ENCODE measurements around the gene PCDH9.

PCDH9 gene

GRCh38 chr13:67048084-67048820 is 181.9 kb downstream of the PCDH9 start:
- Histone ChIP-seq H3K9ac (ENCODE audit: low read length) (no peak overlapping the region), H3K27ac (ENCODE audit: low read depth, low read length) (no peak overlapping the region), H3K9me3 (ENCODE audit: insufficient read depth, low read length) (no peaks in the 10 kb centered on the region), H2AFZ (ENCODE audit: low read depth, low read length, severe bottlenecking) (peak overlapping the region; percentile 63), H3K36me3 (ENCODE audit: low read length) (no peaks in the 10 kb centered on the region), H3K79me2 (ENCODE audit: insufficient read depth, low read length) (no peaks in the 10 kb centered on the region), H3K4me3 (ENCODE audit: insufficient read depth, low read length, poor library complexity, severe bottlenecking) (no peak overlapping the region), H3F3A (ENCODE audit: insufficient read depth) (no peaks in the 10 kb centered on the region), H3K9me2 (replicated peaks; ENCODE audit: insufficient read depth, low read length) (no peaks in the 10 kb centered on the region), H3K4me2 (ENCODE audit: low read depth, low read length, poor library complexity, severe bottlenecking) (no peak overlapping the region), H4K20me1 (ENCODE audit: low read depth, low read length) (no peaks in the 10 kb centered on the region), H3K27me3 (ENCODE audit: low read length) (no peaks in the 10 kb centered on the region)
- TF ChIP-seq EZH2phosphoT487 (conservative IDR thresholded peaks at IDR 0.05; ENCODE audit: low read length) (no peak), CTCF (IDR thresholded peaks at IDR 0.05; ENCODE audit: insufficient read depth, low read length, poor library complexity, severe bottlenecking) (no peak)

GRCh38 chr13:67045357-67045756 is 184.8 kb downstream of the PCDH9 start:
- no peaks in the 10 kb centered on the region for H3K9me3 ChIP-seq (ENCODE audit: insufficient read depth, low read length)
- TF ChIP-seq EZH2phosphoT487 (conservative IDR thresholded peaks at IDR 0.05; ENCODE audit: low read length) = no peak
- no peak for TF ChIP-seq CTCF (IDR thresholded peaks at IDR 0.05; ENCODE audit: insufficient read depth, low read length, poor library complexity, severe bottlenecking)
- H3K9ac ChIP-seq (ENCODE audit: low read length) = no peak overlapping the region
- H3K36me3 ChIP-seq (ENCODE audit: low read length) = no peaks in the 10 kb centered on the region
- no peaks in the 10 kb centered on the region for H3F3A ChIP-seq (ENCODE audit: insufficient read depth)
- no peaks in the 10 kb centered on the region for H3K9me2 ChIP-seq (replicated peaks; ENCODE audit: insufficient read depth, low read length)
- no peaks in the 10 kb centered on the region for H3K27me3 ChIP-seq (ENCODE audit: low read length)
- H3K4me2 ChIP-seq (ENCODE audit: low read depth, low read length, poor library complexity, severe bottlenecking) = no peak overlapping the region
- no peaks in the 10 kb centered on the region for H4K20me1 ChIP-seq (ENCODE audit: low read depth, low read length)
- no peak overlapping the region for H3K4me3 ChIP-seq (ENCODE audit: insufficient read depth, low read length, poor library complexity, severe bottlenecking)
- no peak overlapping the region for H3K27ac ChIP-seq (ENCODE audit: low read depth, low read length)
- H3K79me2 ChIP-seq (ENCODE audit: insufficient read depth, low read length) = no peaks in the 10 kb centered on the region
- H2AFZ ChIP-seq (ENCODE audit: low read depth, low read length, severe bottlenecking) = no peak overlapping the region

- Histone ChIP-seq H2AFZ (ENCODE audit: low read depth, low read length, severe bottlenecking) (no peak overlapping the region), H3K9me2 (replicated peaks; ENCODE audit: insufficient read depth, low read length) (no peaks in the 10 kb centered on the region), H3K4me2 (ENCODE audit: low read depth, low read length, poor library complexity, severe bottlenecking) (no peak overlapping the region), H3K36me3 (ENCODE audit: low read length) (no peaks in the 10 kb centered on the region), H4K20me1 (ENCODE audit: low read depth, low read length) (no peaks in the 10 kb centered on the region), H3K9ac (ENCODE audit: low read length) (no peak overlapping the region), H3K27me3 (ENCODE audit: low read length) (no peaks in the 10 kb centered on the region), H3K27ac (ENCODE audit: low read depth, low read length) (no peak overlapping the region), H3F3A (ENCODE audit: insufficient read depth) (no peaks in the 10 kb centered on the region), H3K79me2 (ENCODE audit: insufficient read depth, low read length) (no peaks in the 10 kb centered on the region), H3K4me3 (ENCODE audit: insufficient read depth, low read length, poor library complexity, severe bottlenecking) (no peak overlapping the region), H3K9me3 (ENCODE audit: insufficient read depth, low read length) (no peaks in the 10 kb centered on the region)
- TF ChIP-seq EZH2phosphoT487 (conservative IDR thresholded peaks at IDR 0.05; ENCODE audit: low read length) = no peak
- no peak for TF ChIP-seq CTCF (IDR thresholded peaks at IDR 0.05; ENCODE audit: insufficient read depth, low read length, poor library complexity, severe bottlenecking)
Observed at GRCh38 chr13:67043901-67044300, 186.2 kb downstream of the PCDH9 start.

Data from SU-DHL-6 (cell line).